Measurements from ENCODE around the gene P4HA2. TPM values are rescaled to one million over a fixed set of nuclear protein-coding genes. Genes with fewer than 3 reads are reported as not detected.

Gene P4HA2
- total RNA-seq, 2 donors from 2014 or later = 16.8 to 18.0 TPM

DNA sequence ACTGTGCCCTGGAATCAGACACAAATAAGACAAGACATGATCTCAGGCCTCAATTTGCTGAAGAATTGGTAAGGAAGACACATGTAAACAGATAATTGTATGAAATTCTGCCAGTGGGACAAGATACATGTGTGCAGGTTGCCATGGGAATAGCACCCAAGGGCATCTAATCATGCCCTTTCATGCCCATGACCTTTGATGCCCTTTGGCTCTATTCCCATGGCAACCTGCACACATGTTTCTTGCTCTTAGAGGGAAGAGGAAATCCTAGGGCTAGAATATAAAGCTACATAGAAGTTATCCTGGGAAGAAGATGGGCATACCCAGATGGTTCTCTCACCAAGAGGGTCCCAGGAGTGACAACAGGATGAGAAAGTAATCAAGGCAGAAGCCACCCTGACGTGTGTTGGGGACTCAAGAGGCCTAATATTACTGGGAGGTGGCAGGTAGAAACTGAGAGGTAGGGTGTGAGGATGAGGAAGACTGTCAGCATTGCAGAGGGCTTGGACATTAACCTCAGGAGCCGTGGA lies 34.4 kb downstream of the P4HA2 start:
- intact Hi-C loops (cut with DNase I) = loop anchor here (5.0 kb wide), 1 partner anchor 34 kb away; the partner anchor contains the start of gene P4HA2
- H3K4me1 ChIP-seq (replicated peaks) = no peaks in the 10 kb centered on the region
- no peak for DNase-seq (ENCODE audit: low spot score)
- no peak overlapping the region for H3K4me3 ChIP-seq
- H3K27me3 ChIP-seq (replicated peaks; ENCODE audit: insufficient read depth) = no peaks in the 10 kb centered on the region
- no peak overlapping the region for H3K27ac ChIP-seq
- no peaks in the 10 kb centered on the region for H3K36me3 ChIP-seq
- WGBS = 86% methylated on average over 2 of the region's 2 CpGs
- TF ChIP-seq, protein P1, sequence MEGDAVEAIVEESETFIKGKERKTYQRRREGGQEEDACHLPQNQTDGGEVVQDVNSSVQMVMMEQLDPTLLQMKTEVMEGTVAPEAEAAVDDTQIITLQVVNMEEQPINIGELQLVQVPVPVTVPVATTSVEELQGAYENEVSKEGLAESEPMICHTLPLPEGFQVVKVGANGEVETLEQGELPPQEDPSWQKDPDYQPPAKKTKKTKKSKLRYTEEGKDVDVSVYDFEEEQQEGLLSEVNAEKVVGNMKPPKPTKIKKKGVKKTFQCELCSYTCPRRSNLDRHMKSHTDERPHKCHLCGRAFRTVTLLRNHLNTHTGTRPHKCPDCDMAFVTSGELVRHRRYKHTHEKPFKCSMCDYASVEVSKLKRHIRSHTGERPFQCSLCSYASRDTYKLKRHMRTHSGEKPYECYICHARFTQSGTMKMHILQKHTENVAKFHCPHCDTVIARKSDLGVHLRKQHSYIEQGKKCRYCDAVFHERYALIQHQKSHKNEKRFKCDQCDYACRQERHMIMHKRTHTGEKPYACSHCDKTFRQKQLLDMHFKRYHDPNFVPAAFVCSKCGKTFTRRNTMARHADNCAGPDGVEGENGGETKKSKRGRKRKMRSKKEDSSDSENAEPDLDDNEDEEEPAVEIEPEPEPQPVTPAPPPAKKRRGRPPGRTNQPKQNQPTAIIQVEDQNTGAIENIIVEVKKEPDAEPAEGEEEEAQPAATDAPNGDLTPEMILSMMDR (IDR thresholded peaks at IDR 0.05) = no peak
- no peak for TF ChIP-seq POLR2A (IDR thresholded peaks at IDR 0.05)
- TF ChIP-seq POLR2AphosphoS5 (IDR thresholded peaks at IDR 0.05) = no peak
- no peaks in the 10 kb centered on the region for H3K9me3 ChIP-seq

DNA sequence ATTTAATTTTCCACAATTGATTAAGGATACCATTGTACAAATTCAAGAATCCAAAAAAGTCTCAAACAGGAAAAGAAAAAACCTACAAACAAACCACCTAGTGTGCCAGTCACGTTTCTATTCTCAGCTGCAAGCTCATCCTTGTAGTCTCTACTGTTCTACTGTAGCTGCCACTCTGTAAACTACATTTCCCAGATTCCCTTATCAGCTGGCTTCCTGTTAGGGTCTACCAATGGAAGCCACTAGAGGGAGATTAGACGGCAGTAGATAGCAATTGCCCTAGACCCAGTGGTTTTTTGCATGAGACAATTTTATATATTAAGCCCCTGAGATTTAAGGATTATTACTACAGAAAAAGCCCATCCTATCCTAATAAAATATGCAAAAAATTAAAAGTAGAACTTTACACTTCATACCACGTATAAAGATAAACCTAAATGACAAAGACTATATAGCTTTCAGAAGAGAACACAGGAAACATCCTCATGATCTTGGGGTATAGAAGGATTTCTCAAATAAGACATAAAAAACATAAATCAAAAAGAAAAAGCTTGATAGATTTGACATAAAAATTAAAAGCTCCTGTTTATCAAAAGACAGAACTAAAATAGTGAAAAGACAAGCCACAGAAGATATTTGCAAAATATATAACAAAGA lies 37.4 kb downstream of the P4HA2 start:
- H3K27me3 ChIP-seq (replicated peaks; ENCODE audit: insufficient read depth) = no peaks in the 10 kb centered on the region
- peak; percentile 20 for DNase-seq (ENCODE audit: low spot score)
- H3K4me1 ChIP-seq (replicated peaks) = no peaks in the 10 kb centered on the region
- H3K27ac ChIP-seq = no peak overlapping the region
- WGBS = 20% methylated on average over 3 of the region's 3 CpGs
- no peak overlapping the region for H3K4me3 ChIP-seq
- no peaks in the 10 kb centered on the region for H3K36me3 ChIP-seq
- H3K9me3 ChIP-seq = no peaks in the 10 kb centered on the region
- intact Hi-C loops (cut with DNase I) = loop anchor here (5.0 kb wide), 1 partner anchor 37 kb away; the partner anchor contains the start of gene P4HA2
- TF ChIP-seq, protein P1 (IDR thresholded peaks at IDR 0.05) = peak in 3 of 4 experiments; percentile 48 to 66 (median 60)
- TF ChIP-seq POLR2AphosphoS5 (IDR thresholded peaks at IDR 0.05) (peak; percentile 72), POLR2A (IDR thresholded peaks at IDR 0.05) (no peak)

DNA sequence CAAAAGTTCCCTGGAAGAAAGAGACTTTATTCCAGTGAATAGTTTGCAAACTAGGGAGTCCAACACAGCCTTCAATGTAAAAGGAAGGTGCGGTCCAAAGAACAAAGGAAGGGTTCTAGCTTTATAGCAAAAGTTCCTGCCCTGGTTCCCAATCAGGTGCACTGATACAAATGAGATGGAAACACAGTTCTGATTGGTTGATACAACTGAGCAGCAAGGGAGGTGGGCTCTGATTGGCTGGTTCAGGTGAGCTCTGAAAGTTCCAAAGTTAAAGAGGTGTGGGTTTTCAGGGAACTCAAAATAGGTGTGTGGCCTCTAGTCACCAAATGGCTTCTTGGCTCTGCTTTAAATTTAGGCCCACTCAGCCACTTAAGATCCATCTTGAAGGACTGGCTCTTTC lies 43.1 kb downstream of the P4HA2 start:
- Histone ChIP-seq H3K4me3 (no peak overlapping the region), H3K4me1 (replicated peaks) (no peaks in the 10 kb centered on the region), H3K27ac (no peak overlapping the region), H3K36me3 (no peaks in the 10 kb centered on the region), H3K27me3 (replicated peaks; ENCODE audit: insufficient read depth) (no peaks in the 10 kb centered on the region), H3K9me3 (no peaks in the 10 kb centered on the region)
- TF ChIP-seq, protein P1 (IDR thresholded peaks at IDR 0.05) = no peak
- no peak for TF ChIP-seq POLR2A (IDR thresholded peaks at IDR 0.05)
- TF ChIP-seq POLR2AphosphoS5 (IDR thresholded peaks at IDR 0.05) = no peak
- intact Hi-C loops (cut with DNase I) = no loop called here
- WGBS = 93% methylated on average over 1 of the region's 1 CpG
- DNase-seq (ENCODE audit: low spot score) = no peak

DNA sequence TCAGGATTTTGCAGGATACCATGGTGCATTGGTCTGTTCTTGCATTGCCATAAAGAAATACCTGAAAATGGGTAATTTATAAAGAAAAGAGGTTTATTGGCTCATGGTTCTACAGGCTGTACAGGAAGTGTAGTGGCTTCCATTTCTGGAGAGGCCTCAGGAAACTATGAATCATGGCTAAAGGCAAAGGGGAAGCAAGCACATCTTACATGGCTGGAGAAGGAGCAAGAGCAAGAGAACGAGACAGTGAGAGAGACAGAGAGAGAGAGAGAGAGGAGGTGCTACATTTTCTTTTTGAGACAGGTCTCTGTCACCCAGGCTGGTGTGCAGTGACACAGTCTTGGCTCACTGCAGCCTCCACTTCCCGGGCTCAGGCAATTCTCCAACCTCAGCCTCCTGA lies 43.9 kb downstream of the P4HA2 start:
- TF ChIP-seq, protein P1 (IDR thresholded peaks at IDR 0.05) = no peak
- TF ChIP-seq POLR2A (IDR thresholded peaks at IDR 0.05) (no peak), POLR2AphosphoS5 (IDR thresholded peaks at IDR 0.05) (no peak)
- 96% methylated on average over 2 of the region's 2 CpGs for WGBS
- H3K4me3 ChIP-seq = no peak overlapping the region
- H3K4me1 ChIP-seq (replicated peaks) = no peaks in the 10 kb centered on the region
- no peaks in the 10 kb centered on the region for H3K27me3 ChIP-seq (replicated peaks; ENCODE audit: insufficient read depth)
- H3K36me3 ChIP-seq = no peaks in the 10 kb centered on the region
- intact Hi-C loops (cut with DNase I) = no loop called here
- H3K9me3 ChIP-seq = no peaks in the 10 kb centered on the region
- no peak for DNase-seq (ENCODE audit: low spot score)
- H3K27ac ChIP-seq = no peak overlapping the region
